Caco-2 (cell line): Measurements from ENCODE around the gene AOC2. TPM values are rescaled to one million over a fixed set of nuclear protein-coding genes. Genes with fewer than 3 reads are reported as not detected.

Experiments
- BruUV-seq: library from RNA; stranded (reverse); fragments of 400-500 nt; replicated peaks from 2 replicates; lab custom pipeline; 2021; lab: Mats Ljungman, UMichigan
- CTCF ChIA-PET: fragments of 300-600 bp; sonication (Branson Sonifier 250); formaldehyde crosslinking; loops from one replicate; lab custom pipeline; 2022; ENCODE audit warnings: antibody characterized with exemption; lab: Charles Lee
- POLR2A ChIA-PET: fragments of 300-600 bp; sonication (Branson Sonifier 250); formaldehyde crosslinking; loops from one replicate; lab custom pipeline; 2022; ENCODE audit warnings: antibody characterized with exemption; lab: Charles Lee
- DNase-seq, 2 experiments: peaks; one replicate each; pipeline versions ENCODE4 v3.0.0 to v3.0.0-alpha.2; 2020 to 2022
- H3K27me3 ChIP-seq: replicated peaks from 2 replicates; pipeline ENCODE4 v1.6.0; 2011; ENCODE audit warnings: low read length; ENCODE audit not compliant: control insufficient read depth, insufficient read depth
- H3K36me3 ChIP-seq: 2 replicates; pipeline ENCODE4 v1.5.1; 2011; ENCODE audit warnings: low read length; ENCODE audit not compliant: control insufficient read depth, insufficient read depth
- H3K4me1 ChIP-seq: fragments of 250-450 bp; sonication (Bioruptor Pico); 2 replicates; pipeline ENCODE4 v1.5.1; 2020; ENCODE audit warnings: mild to moderate bottlenecking
- H3K4me3 ChIP-seq: 2 replicates; pipeline ENCODE4 v1.5.1; 2011; ENCODE audit warnings: low read depth, mild to moderate bottlenecking, control low read depth, low read length
- H3K9me3 ChIP-seq: fragments of 250-450 bp; sonication (Bioruptor Pico); 2 replicates; pipeline ENCODE4 v1.5.1; 2020; ENCODE audit warnings: mild to moderate bottlenecking, moderate library complexity
- H3K27ac Mint-ChIP-seq: one replicate; pipeline ENCODE4 v1.8.0; 2022; ENCODE audit warnings: mixed read lengths; ENCODE audit not compliant: unreplicated experiment
- H3K27me3 Mint-ChIP-seq: one replicate; pipeline ENCODE4 v1.8.0; 2022; ENCODE audit warnings: mixed read lengths; ENCODE audit not compliant: insufficient read depth, unreplicated experiment
- H3K36me3 Mint-ChIP-seq: one replicate; pipeline ENCODE4 v1.8.0; 2022; ENCODE audit warnings: mild to moderate bottlenecking, mixed read lengths; ENCODE audit not compliant: insufficient read depth, unreplicated experiment
- H3K4me1 Mint-ChIP-seq: one replicate; pipeline ENCODE4 v1.8.0; 2022; ENCODE audit warnings: low read depth, mixed read lengths; ENCODE audit not compliant: unreplicated experiment
- H3K4me3 Mint-ChIP-seq: one replicate; pipeline ENCODE4 v1.8.0; 2022; ENCODE audit warnings: mild to moderate bottlenecking, moderate library complexity, mixed read lengths; ENCODE audit not compliant: unreplicated experiment
- H3K9me3 Mint-ChIP-seq: one replicate; pipeline ENCODE4 v1.8.0; 2022; ENCODE audit warnings: mixed read lengths; ENCODE audit not compliant: unreplicated experiment
- CTCF ChIP-seq, 2 experiments: fragments of 200-600 bp in 1 of 2; IDR thresholded peaks; 1 replicate in 1 of 2; 2 replicates in 1 of 2; pipeline versions ENCODE4 v1.5.1 to v1.8.0; 2011 to 2022; ENCODE audit warnings: antibody characterized with exemption in 1 of 2, control low read depth in 1 of 2, inconsistent platforms in 1 of 2, low read depth in 1 of 2, low read length in 1 of 2, mild to moderate bottlenecking in 1 of 2, moderate library complexity in 1 of 2; ENCODE audit not compliant: insufficient read depth in 1 of 2, severe bottlenecking in 1 of 2, unreplicated experiment in 1 of 2
- intact Hi-C: fragments of 100-400 bp; cut with micrococcal nuclease; formaldehyde crosslinking; loops from one replicate; pipeline ENCODE4 v1.10.0; 2022; ENCODE audit not compliant: unreplicated experiment
- total RNA-seq: library from RNA; stranded (reverse); gene quantifications from 2 replicates; pipeline ENCODE4 v1.2.3, GENCODE V29; 2022

Gene AOC2
- total RNA-seq, 1 experiment from 2014 or later: 4.2 TPM

- no peak for TF ChIP-seq CTCF (IDR thresholded peaks at IDR 0.05; ENCODE audit: insufficient read depth in 1 of 2, low read depth in 1 of 2, low read length in 1 of 2, severe bottlenecking in 1 of 2, unreplicated experiment in 1 of 2)
- POLR2A ChIA-PET: no interaction called here
- no peaks in the 10 kb centered on the region for H3K9me3 ChIP-seq
- H3K9me3 Mint-ChIP-seq: peaks cover under 1% of the 10 kb centered on the region
- H3K36me3 ChIP-seq: no peaks in the 10 kb centered on the region
- H3K27me3 ChIP-seq: no peaks in the 10 kb centered on the region
- H3K27ac Mint-ChIP-seq: no peak overlapping the region
- no peak for DNase-seq
- H3K4me1 Mint-ChIP-seq: peaks cover 9% of the 10 kb centered on the region
- no peaks in the 10 kb centered on the region for H3K4me1 ChIP-seq
- H3K4me3 ChIP-seq: no peak overlapping the region
- intact Hi-C loops: no loop called here
- no peaks in the 10 kb centered on the region for H3K27me3 Mint-ChIP-seq
- H3K36me3 Mint-ChIP-seq: no peaks in the 10 kb centered on the region
- BruUV-seq: no TSS peak
- CTCF ChIA-PET: no interaction called here
- H3K4me3 Mint-ChIP-seq: peak overlapping the region; percentile 2
These were observed 32.7 kb downstream of the AOC2 start for GRCh38 chr17:42877037-42877436.

- no peaks in the 10 kb centered on the region for H3K4me1 ChIP-seq
- peak; percentile 59 to 70 for DNase-seq
- peak overlapping the region; percentile 11 for H3K27ac Mint-ChIP-seq
- H3K4me3 Mint-ChIP-seq: peak overlapping the region; percentile 6
- ChIA-PET CTCF (interaction anchor here (0.6 to 1.6 kb wide), 7 partner anchors 8 to 201 kb away, joined by 3 to 6 read pairs (median 4); partner anchors contain the start of gene PLEKHH3), POLR2A (interaction anchor here (0.5 kb wide), 1 partner anchor 39 kb away, joined by 3 read pairs; no protein-coding TSS in a partner anchor)
- no peak overlapping the region for H3K4me3 ChIP-seq
- no peaks in the 10 kb centered on the region for H3K27me3 Mint-ChIP-seq
- no peaks in the 10 kb centered on the region for H3K36me3 ChIP-seq
- no peaks in the 10 kb centered on the region for H3K27me3 ChIP-seq
- no TSS peak for BruUV-seq
- no peaks in the 10 kb centered on the region for H3K9me3 Mint-ChIP-seq
- intact Hi-C loops: no loop called here
- H3K4me1 Mint-ChIP-seq: peaks cover 9% of the 10 kb centered on the region
- peak in 1 of 2 experiments; percentile 20 for TF ChIP-seq CTCF (IDR thresholded peaks at IDR 0.05; ENCODE audit: insufficient read depth in 1 of 2, low read depth in 1 of 2, low read length in 1 of 2, severe bottlenecking in 1 of 2, unreplicated experiment in 1 of 2)
- H3K36me3 Mint-ChIP-seq: no peaks in the 10 kb centered on the region
- H3K9me3 ChIP-seq: no peaks in the 10 kb centered on the region
These were observed 33.9 kb downstream of the AOC2 start for GRCh38 chr17:42878123-42878880.

GRCh38 chr17:42878924-42879595, 34.7 kb downstream of the AOC2 start:
- no peaks in the 10 kb centered on the region for H3K9me3 ChIP-seq
- ChIA-PET CTCF (interaction anchor here (0.6 to 1.6 kb wide), 3 partner anchors 36 to 51 kb away, joined by 3 to 4 read pairs (median 3); no protein-coding TSS in a partner anchor), POLR2A (interaction anchor here (0.5 kb wide), 1 partner anchor 40 kb away, joined by 3 read pairs; no protein-coding TSS in a partner anchor)
- no peak overlapping the region for H3K4me3 Mint-ChIP-seq
- H3K27me3 Mint-ChIP-seq: no peaks in the 10 kb centered on the region
- TF ChIP-seq CTCF (IDR thresholded peaks at IDR 0.05; ENCODE audit: insufficient read depth in 1 of 2, low read depth in 1 of 2, low read length in 1 of 2, severe bottlenecking in 1 of 2, unreplicated experiment in 1 of 2): no peak
- H3K4me3 ChIP-seq: no peak overlapping the region
- no peaks in the 10 kb centered on the region for H3K36me3 ChIP-seq
- no peak for DNase-seq
- intact Hi-C loops: no loop called here
- H3K4me1 ChIP-seq: no peaks in the 10 kb centered on the region
- no peaks in the 10 kb centered on the region for H3K27me3 ChIP-seq
- H3K36me3 Mint-ChIP-seq: no peaks in the 10 kb centered on the region
- H3K9me3 Mint-ChIP-seq: no peaks in the 10 kb centered on the region
- peaks cover 9% of the 10 kb centered on the region for H3K4me1 Mint-ChIP-seq
- H3K27ac Mint-ChIP-seq: no peak overlapping the region
- no TSS peak for BruUV-seq
